Neural cell (in vitro differentiated cells): ENCODE measurements around the gene ARRB1. TPM values are rescaled to one million over a fixed set of nuclear protein-coding genes. Genes with fewer than 3 reads are reported as not detected.

Experiments used
- H2AFZ ChIP-seq: fragments of 200-600, 300-800 bp; sonication (generic), shearing (Covaris generic); 2 replicates; pipeline ENCODE4 v1.6.0; 2014; ENCODE audit warnings: low read depth, mild to moderate bottlenecking, antibody characterized with exemption, low read length, moderate library complexity
- H3F3A ChIP-seq: fragments of 200-600 bp; shearing (Covaris generic); 2 replicates; pipeline ENCODE4 v1.6.1; 2016; ENCODE audit warnings: mild to moderate bottlenecking, moderate library complexity, mixed read lengths, antibody characterized with exemption, low read length; ENCODE audit not compliant: insufficient read depth, poor library complexity, severe bottlenecking
- H3K27ac ChIP-seq: fragments of 200-600, 300-800 bp; sonication (generic), shearing (Covaris generic); 2 replicates; pipeline ENCODE4 v1.5.1; 2014; ENCODE audit warnings: mild to moderate bottlenecking, low read length, moderate library complexity
- H3K27me3 ChIP-seq: fragments of 300-800, 200-600 bp; sonication (generic), shearing (Covaris generic); 2 replicates; pipeline ENCODE4 v1.6.0; 2014; ENCODE audit warnings: mild to moderate bottlenecking, low read depth, low read length, moderate library complexity; ENCODE audit not compliant: insufficient read depth
- H3K36me3 ChIP-seq: fragments of 300-800, 200-600 bp; sonication (generic), shearing (Covaris generic); 2 replicates; pipeline ENCODE4 v1.5.1; 2014; ENCODE audit warnings: mild to moderate bottlenecking, antibody characterized with exemption, low read length, moderate library complexity; ENCODE audit not compliant: insufficient read depth
- H3K4me2 ChIP-seq: fragments of 300-800, 200-600 bp; sonication (generic), shearing (Covaris generic); 2 replicates; pipeline ENCODE4 v1.6.0; 2014; ENCODE audit warnings: mild to moderate bottlenecking, low read length
- H3K4me3 ChIP-seq: fragments of 300-800, 200-600 bp; sonication (generic), shearing (Covaris generic); 2 replicates; pipeline ENCODE4 v1.5.1; 2014; ENCODE audit warnings: mild to moderate bottlenecking, low read length, moderate library complexity
- H3K79me2 ChIP-seq: fragments of 200-600 bp; shearing (Covaris generic); replicated peaks from 2 replicates; pipeline ENCODE4 v1.6.0; 2014; ENCODE audit warnings: mild to moderate bottlenecking, low read length, moderate library complexity; ENCODE audit not compliant: insufficient read depth
- H3K9ac ChIP-seq: fragments of 300-800, 200-600 bp; sonication (generic), shearing (Covaris generic); 2 replicates; pipeline ENCODE4 v1.6.1; 2016; ENCODE audit warnings: mild to moderate bottlenecking, low read length, mixed read lengths
- H3K9me2 ChIP-seq: fragments of 200-600 bp; shearing (Covaris generic); 2 replicates; pipeline ENCODE4 v1.6.1; 2016; ENCODE audit warnings: mild to moderate bottlenecking, low read length, mixed read lengths; ENCODE audit not compliant: insufficient read depth
- H3K9me3 ChIP-seq: fragments of 200-600, 300-800 bp; sonication (generic), shearing (Covaris generic); 2 replicates; pipeline ENCODE4 v1.6.1; 2016; ENCODE audit warnings: mild to moderate bottlenecking, mixed run types, low read length, moderate library complexity, mixed read lengths
- H4K20me1 ChIP-seq: fragments of 200-600 bp; shearing (Covaris generic); 2 replicates; pipeline ENCODE4 v1.6.1; 2016; ENCODE audit warnings: mild to moderate bottlenecking, mixed run types; ENCODE audit not compliant: insufficient read depth
- EP300 ChIP-seq: fragments of 450-650 bp; conservative IDR thresholded peaks from 2 replicates; pipeline ENCODE4 v1.6.1; 2014; ENCODE audit warnings: antibody characterized with exemption, mild to moderate bottlenecking, moderate library complexity; ENCODE audit not compliant: poor library complexity, severe bottlenecking
- EZH2 ChIP-seq: fragments of 200-600, 300-800 bp; shearing (Covaris generic), sonication (generic); IDR thresholded peaks from 2 replicates; pipeline ENCODE4 v1.6.1; 2014; ENCODE audit warnings: antibody characterized with exemption, low read length, borderline replicate concordance, mild to moderate bottlenecking; ENCODE audit not compliant: insufficient read depth, poor library complexity, severe bottlenecking
- MXI1 ChIP-seq: fragments of 450-650 bp; conservative IDR thresholded peaks from 2 replicates; pipeline ENCODE4 v1.6.1; 2014; ENCODE audit warnings: antibody characterized with exemption, mild to moderate bottlenecking; ENCODE audit not compliant: poor library complexity, severe bottlenecking
- POLR2AphosphoS5 ChIP-seq: IDR thresholded peaks from 2 replicates; pipeline ENCODE4 v1.6.1; 2012
- RAD21 ChIP-seq: fragments of 450-650 bp; conservative IDR thresholded peaks from 2 replicates; pipeline ENCODE4 v1.6.1; 2014; ENCODE audit warnings: antibody characterized with exemption, mild to moderate bottlenecking, moderate library complexity
- REST ChIP-seq: IDR thresholded peaks from 2 replicates; pipeline ENCODE4 v1.6.1; 2012; ENCODE audit warnings: borderline replicate concordance
- SMC3 ChIP-seq: fragments of 450-650 bp; conservative IDR thresholded peaks from 2 replicates; pipeline ENCODE4 v1.6.1; 2014; ENCODE audit warnings: antibody characterized with exemption, mild to moderate bottlenecking, moderate library complexity; ENCODE audit not compliant: poor library complexity
- TAF1 ChIP-seq: IDR thresholded peaks from 2 replicates; pipeline ENCODE4 v1.6.1; 2012; ENCODE audit warnings: low read depth
- polyA plus RNA-seq: library from polyadenylated mRNA; depleted of rRNA; stranded (reverse); fragments of >200 nt; gene quantifications from 2 replicates; pipeline ENCODE4 v1.2.3, GENCODE V29; 2014
- TF ChIP-seq, protein P1 (sequence below): fragments of 450-650 bp; IDR thresholded peaks from 2 replicates; pipeline ENCODE4 v1.5.1; 2014; ENCODE audit warnings: antibody characterized with exemption, mild to moderate bottlenecking, moderate library complexity; ENCODE audit not compliant: poor library complexity, severe bottlenecking

The ARRB1 gene
- polyA plus RNA-seq, 1 donor from 2014 or later: 5.7 TPM

GRCh38 chr11:75219869-75220268, 131.6 kb downstream of the ARRB1 start:
- Histone ChIP-seq H3K4me3 (no peak overlapping the region), H3K9me3 (no peaks in the 10 kb centered on the region), H3K27ac (no peak overlapping the region), H3K27me3 (peaks cover 2% of the 10 kb centered on the region), H3K79me2 (no peaks in the 10 kb centered on the region), H3K36me3 (no peaks in the 10 kb centered on the region), H3K9me2 (no peaks in the 10 kb centered on the region), H3F3A (no peaks in the 10 kb centered on the region), H4K20me1 (no peaks in the 10 kb centered on the region), H2AFZ (no peak overlapping the region), H3K4me2 (no peak overlapping the region), H3K9ac (no peak overlapping the region)
- TF ChIP-seq SMC3 (no peak), RAD21 (no peak), REST (no peak), MXI1 (no peak), POLR2AphosphoS5 (no peak), EP300 (no peak), EZH2 (no peak), TAF1 (no peak)
- TF ChIP-seq, protein P1, sequence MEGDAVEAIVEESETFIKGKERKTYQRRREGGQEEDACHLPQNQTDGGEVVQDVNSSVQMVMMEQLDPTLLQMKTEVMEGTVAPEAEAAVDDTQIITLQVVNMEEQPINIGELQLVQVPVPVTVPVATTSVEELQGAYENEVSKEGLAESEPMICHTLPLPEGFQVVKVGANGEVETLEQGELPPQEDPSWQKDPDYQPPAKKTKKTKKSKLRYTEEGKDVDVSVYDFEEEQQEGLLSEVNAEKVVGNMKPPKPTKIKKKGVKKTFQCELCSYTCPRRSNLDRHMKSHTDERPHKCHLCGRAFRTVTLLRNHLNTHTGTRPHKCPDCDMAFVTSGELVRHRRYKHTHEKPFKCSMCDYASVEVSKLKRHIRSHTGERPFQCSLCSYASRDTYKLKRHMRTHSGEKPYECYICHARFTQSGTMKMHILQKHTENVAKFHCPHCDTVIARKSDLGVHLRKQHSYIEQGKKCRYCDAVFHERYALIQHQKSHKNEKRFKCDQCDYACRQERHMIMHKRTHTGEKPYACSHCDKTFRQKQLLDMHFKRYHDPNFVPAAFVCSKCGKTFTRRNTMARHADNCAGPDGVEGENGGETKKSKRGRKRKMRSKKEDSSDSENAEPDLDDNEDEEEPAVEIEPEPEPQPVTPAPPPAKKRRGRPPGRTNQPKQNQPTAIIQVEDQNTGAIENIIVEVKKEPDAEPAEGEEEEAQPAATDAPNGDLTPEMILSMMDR: no peak

DNA sequence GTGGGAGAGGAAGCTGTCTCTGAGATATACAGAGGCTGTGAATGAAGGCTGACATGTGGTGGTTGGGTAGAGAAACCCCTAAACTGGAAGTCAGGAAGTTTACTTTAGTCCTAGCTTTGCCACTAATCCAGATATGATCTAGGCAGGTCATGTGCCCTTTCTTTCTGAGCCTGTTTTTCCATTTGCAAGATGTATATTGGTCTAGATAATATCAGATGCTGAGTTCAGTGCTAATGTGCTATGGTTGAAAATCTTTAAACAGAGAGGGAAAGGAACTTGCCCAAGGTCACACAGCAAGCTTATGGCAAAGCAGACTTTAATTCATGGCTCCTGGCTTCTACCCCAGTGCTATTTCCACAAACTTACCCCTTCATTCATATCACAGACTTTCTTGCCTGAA, 136.6 kb downstream of the ARRB1 start:
- Histone ChIP-seq H2AFZ (no peak overlapping the region), H3K9me3 (no peaks in the 10 kb centered on the region), H3K4me3 (no peak overlapping the region), H3K9ac (no peak overlapping the region), H3K79me2 (no peaks in the 10 kb centered on the region), H3K27me3 (peaks cover 2% of the 10 kb centered on the region), H3K36me3 (no peaks in the 10 kb centered on the region), H4K20me1 (no peaks in the 10 kb centered on the region), H3F3A (no peaks in the 10 kb centered on the region), H3K4me2 (no peak overlapping the region), H3K9me2 (no peaks in the 10 kb centered on the region), H3K27ac (no peak overlapping the region)
- TF ChIP-seq, protein P1: no peak
- no peak for TF ChIP-seq RAD21
- no peak for TF ChIP-seq POLR2AphosphoS5
- TF ChIP-seq SMC3: no peak
- no peak for TF ChIP-seq EZH2
- no peak for TF ChIP-seq REST
- no peak for TF ChIP-seq EP300
- no peak for TF ChIP-seq MXI1
- TF ChIP-seq TAF1: no peak
